Measurements from ENCODE around the gene ZFAND2B.
A peak's percentile ranks its signal among the peaks of the same experiment; 100 is the strongest.

DNA sequence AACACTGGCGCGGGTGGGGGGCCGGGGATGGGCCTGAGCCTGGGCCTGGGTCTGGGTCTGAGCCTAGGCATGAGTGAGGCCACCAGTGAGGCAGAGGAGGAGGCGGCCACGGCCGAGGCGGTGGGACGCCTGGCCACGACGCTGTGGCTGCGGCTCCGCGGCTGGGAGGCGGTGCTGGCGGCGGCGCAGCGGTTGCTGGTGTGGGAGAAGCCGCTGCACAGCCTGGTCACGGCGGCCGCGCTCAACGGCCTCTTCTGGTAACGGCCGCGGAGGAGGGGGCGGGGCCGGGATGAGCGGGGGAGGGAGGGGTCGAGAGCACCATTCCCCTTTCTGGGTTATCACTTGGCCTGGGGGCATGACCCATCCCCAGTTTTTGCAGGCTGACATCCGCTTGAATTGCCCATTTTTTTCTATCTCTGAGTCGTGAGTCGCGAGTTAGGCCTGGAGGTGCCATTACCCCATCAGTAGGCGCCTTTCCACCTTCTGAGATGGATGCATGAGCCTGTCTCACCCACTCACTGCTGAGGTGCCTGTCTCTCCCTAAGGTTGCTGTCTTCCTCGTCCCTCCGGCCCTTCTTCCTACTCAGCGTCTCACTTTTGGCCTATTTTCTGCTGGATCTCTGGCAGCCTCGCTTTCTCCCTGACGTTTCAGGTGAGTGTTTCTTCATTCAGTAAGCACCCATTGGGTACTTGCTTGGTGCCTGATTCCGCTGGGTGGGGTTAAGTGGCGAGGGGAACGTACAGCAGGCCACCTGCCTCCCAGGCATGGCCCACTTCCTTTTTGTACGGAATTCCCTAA is 28.0 kb upstream of the ZFAND2B start:
- TF ChIP-seq POLR2AphosphoS5 (IDR thresholded peaks at IDR 0.05) = no peak
- TF ChIP-seq, protein P1, sequence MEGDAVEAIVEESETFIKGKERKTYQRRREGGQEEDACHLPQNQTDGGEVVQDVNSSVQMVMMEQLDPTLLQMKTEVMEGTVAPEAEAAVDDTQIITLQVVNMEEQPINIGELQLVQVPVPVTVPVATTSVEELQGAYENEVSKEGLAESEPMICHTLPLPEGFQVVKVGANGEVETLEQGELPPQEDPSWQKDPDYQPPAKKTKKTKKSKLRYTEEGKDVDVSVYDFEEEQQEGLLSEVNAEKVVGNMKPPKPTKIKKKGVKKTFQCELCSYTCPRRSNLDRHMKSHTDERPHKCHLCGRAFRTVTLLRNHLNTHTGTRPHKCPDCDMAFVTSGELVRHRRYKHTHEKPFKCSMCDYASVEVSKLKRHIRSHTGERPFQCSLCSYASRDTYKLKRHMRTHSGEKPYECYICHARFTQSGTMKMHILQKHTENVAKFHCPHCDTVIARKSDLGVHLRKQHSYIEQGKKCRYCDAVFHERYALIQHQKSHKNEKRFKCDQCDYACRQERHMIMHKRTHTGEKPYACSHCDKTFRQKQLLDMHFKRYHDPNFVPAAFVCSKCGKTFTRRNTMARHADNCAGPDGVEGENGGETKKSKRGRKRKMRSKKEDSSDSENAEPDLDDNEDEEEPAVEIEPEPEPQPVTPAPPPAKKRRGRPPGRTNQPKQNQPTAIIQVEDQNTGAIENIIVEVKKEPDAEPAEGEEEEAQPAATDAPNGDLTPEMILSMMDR (IDR thresholded peaks at IDR 0.05) = peak in 1 of 4 experiments; percentile 8
- no peak for TF ChIP-seq POLR2A (IDR thresholded peaks at IDR 0.05)
- TF ChIP-seq EP300 (IDR thresholded peaks at IDR 0.05) = no peak

Data from gastroesophageal sphincter (tissue), 3 donors.